ENCODE data around the gene TTC29.
"Not testable (repeated sequence)": the region's sequence is repeated elsewhere in the genome, so short reads cannot be mapped to it uniquely, and the experiment has no call there.

TTC29 gene

GRCh38 chr4:146852360-146852759 is 93.3 kb downstream of the TTC29 start:
- DNase-seq, result no peak

GRCh38 chr4:146847345-146847744 is 98.3 kb downstream of the TTC29 start:
- DNase-seq, result no peak

- no peak for DNase-seq
Measured at GRCh38 chr4:146846882-146847281, 98.8 kb downstream of the TTC29 start.

- DNase-seq, result no peak
Measured at GRCh38 chr4:146844761-146845160, 100.9 kb downstream of the TTC29 start.

GRCh38 chr4:146842876-146843275 is 102.8 kb downstream of the TTC29 start:
- no peak for DNase-seq

- DNase-seq, result no peak
Measured at GRCh38 chr4:146840731-146841130, 104.9 kb downstream of the TTC29 start.

- DNase-seq, result no peak
Measured at GRCh38 chr4:146835096-146835495, 110.6 kb downstream of the TTC29 start.

- DNase-seq, result no peak
Measured at GRCh38 chr4:146834263-146835034, 111.2 kb downstream of the TTC29 start.

GRCh38 chr4:146833530-146833929 is 112.1 kb downstream of the TTC29 start:
- DNase-seq, result no peak

GRCh38 chr4:146822980-146823379 is 122.7 kb downstream of the TTC29 start:
- DNase-seq, result not testable (repeated sequence)

- DNase-seq, result no peak
Measured at GRCh38 chr4:146814750-146815149, 130.9 kb downstream of the TTC29 start.

GRCh38 chr4:146795711-146796110 is 150.0 kb downstream of the TTC29 start:
- no peak for DNase-seq

- DNase-seq, result no peak
Measured at GRCh38 chr4:146793727-146794126, 151.9 kb downstream of the TTC29 start.

- DNase-seq, result no peak
Measured at GRCh38 chr4:146791439-146791838, 154.2 kb downstream of the TTC29 start.

GRCh38 chr4:146790515-146790914 is 155.1 kb downstream of the TTC29 start:
- no peak for DNase-seq

GRCh38 chr4:146787731-146788130 is 157.9 kb downstream of the TTC29 start:
- no peak for DNase-seq

GRCh38 chr4:146776691-146777090 is 169.0 kb downstream of the TTC29 start:
- DNase-seq, result no peak

GRCh38 chr4:146763560-146763959 is 182.1 kb downstream of the TTC29 start:
- DNase-seq, result no peak

GRCh38 chr4:146762016-146762415 is 183.6 kb downstream of the TTC29 start:
- DNase-seq, result no peak

GRCh38 chr4:146742416-146742815 is 203.2 kb downstream of the TTC29 start:
- DNase-seq, result no peak

- no peak for DNase-seq
Measured at GRCh38 chr4:146739182-146739581, 206.5 kb downstream of the TTC29 start.

- DNase-seq, result not testable (repeated sequence)
Measured at GRCh38 chr4:146723519-146723918, 222.1 kb downstream of the TTC29 start.

- no peak for DNase-seq
Measured at GRCh38 chr4:146709956-146710355, 235.7 kb downstream of the TTC29 start.

- no peak for DNase-seq
Measured at GRCh38 chr4:146699910-146700309, 245.8 kb downstream of the TTC29 start.
